Measurements from ENCODE around the gene NFE2L1. TPM values are rescaled to one million over a fixed set of nuclear protein-coding genes. Genes with fewer than 3 reads are reported as not detected.

Gene NFE2L1
- total RNA-seq, 1 donor from 2014 or later = 911 TPM

DNA sequence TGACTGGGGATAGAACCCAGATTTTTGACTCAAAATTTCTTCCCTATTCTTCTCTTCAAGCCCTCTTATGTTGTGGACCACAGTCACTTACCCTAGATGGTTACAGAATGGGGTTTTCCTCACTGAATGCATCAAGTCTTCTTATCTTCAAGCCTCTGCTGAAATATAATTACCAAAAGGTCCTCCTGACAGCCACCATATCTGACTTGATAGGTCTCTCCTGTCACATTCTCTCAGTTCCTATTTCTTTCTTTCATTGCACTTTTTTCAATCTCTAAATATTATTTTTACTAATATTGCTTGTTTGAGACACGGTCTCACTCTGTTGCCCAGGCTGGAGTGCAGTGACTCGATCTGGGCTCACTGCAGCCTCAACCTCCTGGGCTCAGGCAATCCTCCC is 9.5 kb upstream of the NFE2L1 start:
- ATAC-seq (ENCODE audit: poor library complexity) (no peak), DNase-seq (no peak)
- intact Hi-C loops (cut with DNase I) = no loop called here

DNA sequence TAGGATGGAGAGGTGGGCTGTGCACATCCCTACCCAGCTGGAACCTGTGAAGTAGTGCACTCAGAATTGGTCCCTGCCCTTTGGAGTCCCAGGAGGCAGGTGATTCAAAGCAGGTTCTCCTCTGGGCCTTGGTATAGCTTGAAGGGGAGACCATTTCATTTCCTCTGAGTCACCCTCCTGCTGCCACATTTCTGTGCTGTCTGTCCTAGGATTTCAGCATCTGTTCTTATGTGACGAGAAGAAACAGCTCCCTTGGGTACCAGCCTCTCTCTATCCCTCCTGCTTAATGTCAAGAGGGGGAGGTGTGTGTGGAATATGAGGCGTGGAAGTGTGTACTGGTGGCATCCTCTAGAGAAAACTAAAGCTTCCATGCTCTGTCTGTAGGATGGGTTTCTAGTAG is 5.0 kb upstream of the NFE2L1 start:
- no peak for ATAC-seq (ENCODE audit: poor library complexity)
- no peak for DNase-seq
- intact Hi-C loops (cut with DNase I) = no loop called here

DNA sequence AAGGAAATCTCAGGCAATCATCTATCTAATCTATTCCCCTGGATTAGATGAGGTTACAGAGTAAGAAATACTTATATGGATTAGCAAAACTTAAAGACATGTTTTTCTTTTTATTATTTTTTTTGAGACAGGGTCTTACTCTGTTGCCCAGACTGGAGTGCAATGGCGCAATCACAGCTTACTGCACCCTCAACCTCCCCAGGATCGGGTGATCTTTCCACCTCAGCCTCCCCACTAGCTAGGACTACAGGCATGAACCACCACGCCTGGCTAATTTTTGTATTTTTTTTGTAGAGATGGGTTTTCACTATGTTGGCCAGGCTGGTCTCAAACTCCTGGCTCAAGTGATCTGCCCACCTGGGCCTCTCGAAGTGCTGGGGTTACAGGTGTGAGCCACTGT is 3.3 kb upstream of the NFE2L1 start:
- intact Hi-C loops (cut with DNase I) = no loop called here
- DNase-seq = no peak
- no peak for ATAC-seq (ENCODE audit: poor library complexity)

- ATAC-seq (ENCODE audit: poor library complexity) (no peak), DNase-seq (no peak)
- intact Hi-C loops (cut with DNase I) = no loop called here
These were observed 2.7 kb upstream of the NFE2L1 start for GRCh38 chr17:48045316-48046001.

- intact Hi-C loops (cut with DNase I) = no loop called here
- no peak for ATAC-seq (ENCODE audit: poor library complexity)
- no peak for DNase-seq
These were observed 1.9 kb upstream of the NFE2L1 start for GRCh38 chr17:48046296-48046695.

- intact Hi-C loops (cut with DNase I) = no loop called here
- DNase-seq (no peak), ATAC-seq (ENCODE audit: poor library complexity) (no peak)
These were observed 932 bp upstream of the NFE2L1 start for GRCh38 chr17:48047113-48047740.

DNA sequence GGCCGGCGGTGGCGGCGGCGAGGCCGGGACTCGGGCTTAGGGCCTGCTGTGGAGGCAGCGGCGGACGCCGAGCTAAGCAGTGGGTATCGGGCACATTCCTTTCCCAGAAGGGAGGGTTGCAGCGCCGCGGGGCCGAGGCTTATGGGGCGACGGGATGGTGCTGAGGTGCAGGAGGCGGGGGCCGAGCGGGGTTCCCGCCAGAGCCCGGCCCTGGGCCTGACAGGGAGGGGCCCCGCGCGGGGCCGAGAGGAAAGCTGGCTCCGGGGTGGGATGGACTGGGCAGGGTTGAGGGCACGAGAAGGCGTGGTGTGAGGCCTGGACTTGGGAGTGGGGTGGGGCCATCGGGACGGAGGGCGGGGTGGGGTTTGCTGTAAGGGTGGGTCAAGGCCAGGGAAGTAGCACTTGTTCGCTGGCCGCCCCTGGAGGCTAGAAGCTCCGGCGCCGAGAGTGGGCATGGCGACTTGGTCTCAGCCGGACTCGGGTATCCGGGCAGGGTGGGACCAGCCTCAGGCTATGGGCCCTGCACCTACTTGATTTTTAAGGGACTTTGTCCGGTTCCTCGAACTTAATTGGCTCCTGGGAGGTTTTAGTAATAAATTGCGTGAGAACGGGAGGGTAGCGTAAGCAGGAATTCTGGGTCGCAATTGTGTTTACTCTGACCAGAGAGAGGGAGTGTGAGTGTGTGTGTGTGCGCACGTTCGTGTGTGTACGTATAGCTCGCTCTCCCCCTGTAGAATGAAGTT is 396 bp downstream of the NFE2L1 start:
- peak; percentile 73 for ATAC-seq (ENCODE audit: poor library complexity)
- intact Hi-C loops (cut with DNase I) = no loop called here
- DNase-seq = peak; percentile 95

DNA sequence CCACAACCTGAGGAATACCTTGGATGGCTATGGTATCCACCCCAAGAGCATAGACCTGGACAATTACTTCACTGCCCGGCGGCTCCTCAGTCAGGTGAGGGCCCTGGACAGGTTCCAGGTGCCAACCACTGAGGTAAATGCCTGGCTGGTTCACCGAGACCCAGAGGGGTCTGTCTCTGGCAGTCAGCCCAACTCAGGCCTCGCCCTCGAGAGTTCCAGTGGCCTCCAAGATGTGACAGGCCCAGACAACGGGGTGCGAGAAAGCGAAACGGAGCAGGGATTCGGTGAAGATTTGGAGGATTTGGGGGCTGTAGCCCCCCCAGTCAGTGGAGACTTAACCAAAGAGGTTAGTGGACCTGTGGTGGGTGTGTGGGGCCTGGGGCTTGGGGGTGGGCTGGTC is 3.1 kb downstream of the NFE2L1 start:
- DNase-seq (no peak), ATAC-seq (ENCODE audit: poor library complexity) (no peak)
- intact Hi-C loops (cut with DNase I) = no loop called here

- DNase-seq = peak; percentile 74
- intact Hi-C loops (cut with DNase I) = no loop called here
These were observed 3.7 kb downstream of the NFE2L1 start for GRCh38 chr17:48051706-48052486.

DNA sequence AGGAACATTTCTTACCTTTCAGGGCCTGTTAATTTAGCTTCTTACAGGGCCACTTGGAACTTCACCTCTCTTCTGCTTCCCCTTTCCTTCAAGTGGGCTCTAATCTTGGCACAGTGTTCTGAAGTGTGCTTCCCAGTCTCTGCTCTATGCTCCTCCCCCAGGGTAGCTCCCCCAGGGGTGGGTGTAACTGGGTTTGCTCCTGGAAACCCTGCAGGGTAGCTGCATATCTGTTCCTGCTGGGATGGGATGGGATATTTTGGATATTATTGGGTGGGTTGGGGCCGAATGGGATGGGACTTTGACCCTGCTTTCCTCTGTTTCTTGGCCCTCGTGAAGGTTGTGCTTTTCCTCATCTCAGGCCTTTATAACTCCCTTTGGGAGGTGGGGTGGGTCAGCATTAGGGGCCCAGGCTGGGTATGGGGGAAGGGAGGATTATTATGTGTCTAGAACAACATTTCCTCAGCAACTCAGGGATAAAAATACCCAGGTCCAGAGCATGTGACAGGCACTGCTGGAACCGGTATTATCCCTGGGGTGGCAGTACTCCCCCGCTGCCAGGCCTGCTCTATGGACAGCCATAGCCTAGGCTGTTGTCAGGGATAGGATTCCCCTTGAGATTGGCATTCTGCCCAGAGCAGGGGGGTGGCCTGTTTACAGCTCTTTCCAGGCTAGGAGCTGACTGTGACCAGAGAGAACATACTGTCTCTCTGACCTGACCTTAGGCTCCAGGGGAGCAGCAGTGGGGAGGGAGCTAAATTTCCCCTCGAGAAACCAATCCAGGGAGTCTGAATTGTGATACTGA is 5.0 kb downstream of the NFE2L1 start:
- ATAC-seq (ENCODE audit: poor library complexity) (peak; percentile 50), DNase-seq (peak; percentile 89)
- intact Hi-C loops (cut with DNase I) = no loop called here

More at GRCh38 chr17:48051706-48052486, 3.7 kb downstream of the NFE2L1 start:
- peak; percentile 32 for ATAC-seq (ENCODE audit: poor library complexity)

GRCh38 chr17:48053758-48054237 is 5.6 kb downstream of the NFE2L1 start:
- DNase-seq (no peak), ATAC-seq (ENCODE audit: poor library complexity) (no peak)
- intact Hi-C loops (cut with DNase I) = no loop called here

GRCh38 chr17:48054238-48055185 is 6.4 kb downstream of the NFE2L1 start:
- DNase-seq = peak; percentile 82
- ATAC-seq (ENCODE audit: poor library complexity) = peak; percentile 50
- intact Hi-C loops (cut with DNase I) = no loop called here

GRCh38 chr17:48055531-48056245 is 7.5 kb downstream of the NFE2L1 start:
- intact Hi-C loops (cut with DNase I) = no loop called here
- ATAC-seq (ENCODE audit: poor library complexity) = no peak

DNA sequence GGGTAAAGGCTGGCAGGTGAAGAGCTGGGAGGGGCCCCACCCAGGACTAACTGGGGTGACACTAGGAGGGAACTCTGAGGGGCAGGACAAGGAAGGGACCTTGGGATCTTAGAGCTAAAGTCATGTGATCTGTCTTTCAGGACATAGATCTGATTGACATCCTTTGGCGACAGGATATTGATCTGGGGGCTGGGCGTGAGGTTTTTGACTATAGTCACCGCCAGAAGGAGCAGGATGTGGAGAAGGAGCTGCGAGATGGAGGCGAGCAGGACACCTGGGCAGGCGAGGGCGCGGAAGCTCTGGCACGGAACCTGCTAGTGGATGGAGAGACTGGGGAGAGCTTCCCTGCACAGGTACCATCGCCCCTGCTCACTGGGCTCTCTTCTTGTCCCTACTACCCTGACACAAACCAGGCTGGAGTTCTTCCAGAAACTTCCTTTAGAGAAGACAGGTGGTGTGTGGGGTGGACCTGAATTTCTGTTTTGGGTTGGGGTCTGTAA is 8.1 kb downstream of the NFE2L1 start:
- no peak for DNase-seq
- intact Hi-C loops (cut with DNase I) = no loop called here
- no peak for ATAC-seq (ENCODE audit: poor library complexity)

More at GRCh38 chr17:48055531-48056245, 7.5 kb downstream of the NFE2L1 start:
- no peak for DNase-seq

DNA sequence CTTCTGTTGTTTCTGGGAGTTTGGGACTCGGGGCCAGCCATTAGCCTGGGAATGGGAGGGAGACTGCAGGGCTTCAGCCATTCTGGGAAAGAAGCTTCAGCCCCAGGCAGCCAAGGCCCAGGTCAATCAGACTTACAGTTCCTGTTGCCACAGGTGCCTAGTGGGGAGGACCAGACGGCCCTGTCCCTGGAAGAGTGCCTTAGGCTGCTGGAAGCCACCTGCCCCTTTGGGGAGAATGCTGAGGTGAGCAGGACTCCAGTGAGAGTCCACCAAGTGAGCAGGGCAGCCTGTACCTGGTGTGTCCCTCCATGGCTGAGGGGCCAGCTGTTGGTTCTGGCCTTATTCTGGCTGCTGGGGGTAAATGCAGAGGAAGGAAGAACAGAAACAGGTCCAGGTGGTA is 8.7 kb downstream of the NFE2L1 start:
- DNase-seq = no peak
- intact Hi-C loops (cut with DNase I) = no loop called here
- ATAC-seq (ENCODE audit: poor library complexity) = no peak

DNA sequence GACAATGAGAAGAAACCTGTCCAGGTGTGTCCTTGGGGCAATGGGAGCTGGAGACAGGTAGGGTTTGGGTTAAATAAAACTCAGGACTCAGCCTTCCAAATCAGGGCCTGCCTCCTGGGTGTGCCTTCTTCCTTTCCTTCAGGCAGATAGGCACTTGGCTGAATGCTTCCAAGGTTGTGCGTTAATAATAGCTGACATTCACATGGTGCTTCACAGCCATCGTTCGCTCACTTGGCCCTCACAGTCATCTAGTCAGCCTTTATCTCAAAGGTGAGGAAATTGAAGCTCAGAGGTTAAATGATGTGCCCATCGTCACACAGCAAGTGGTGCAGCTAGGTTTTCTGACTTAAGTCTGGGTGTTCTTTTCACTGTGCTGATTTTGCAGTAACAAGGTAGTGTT is 9.5 kb downstream of the NFE2L1 start:
- intact Hi-C loops (cut with DNase I) = no loop called here
- ATAC-seq (ENCODE audit: poor library complexity) = no peak
- no peak for DNase-seq

Measured in Right ventricle myocardium superior (tissue), 1 donor.